Coronary artery (tissue), 2 donors: ENCODE data around the gene HTD2.
A peak's percentile ranks its signal among the peaks of the same experiment; 100 is the strongest.

Experiments
- DNase-seq: peaks from one replicate; pipeline ENCODE4 v3.0.0-alpha.2; 2017; ENCODE audit warnings: low spot score
- H3K27ac ChIP-seq, 2 donors: fragments of 200-600 bp; sonication (generic); one replicate each; pipeline ENCODE4 v1.5.1; 2016 to 2019
- H3K4me3 ChIP-seq: fragments of 200-600 bp; sonication (generic); 2 replicates; pipeline ENCODE4 v1.5.1; 2016; ENCODE audit warnings: mild to moderate bottlenecking, moderate library complexity
- TF ChIP-seq, protein P1 (sequence below): fragments of 200-600 bp; sonication (generic); IDR thresholded peaks from one replicate; pipeline ENCODE4 v1.5.1; 2019; ENCODE audit warnings: antibody characterized with exemption

HTD2 gene

DNA sequence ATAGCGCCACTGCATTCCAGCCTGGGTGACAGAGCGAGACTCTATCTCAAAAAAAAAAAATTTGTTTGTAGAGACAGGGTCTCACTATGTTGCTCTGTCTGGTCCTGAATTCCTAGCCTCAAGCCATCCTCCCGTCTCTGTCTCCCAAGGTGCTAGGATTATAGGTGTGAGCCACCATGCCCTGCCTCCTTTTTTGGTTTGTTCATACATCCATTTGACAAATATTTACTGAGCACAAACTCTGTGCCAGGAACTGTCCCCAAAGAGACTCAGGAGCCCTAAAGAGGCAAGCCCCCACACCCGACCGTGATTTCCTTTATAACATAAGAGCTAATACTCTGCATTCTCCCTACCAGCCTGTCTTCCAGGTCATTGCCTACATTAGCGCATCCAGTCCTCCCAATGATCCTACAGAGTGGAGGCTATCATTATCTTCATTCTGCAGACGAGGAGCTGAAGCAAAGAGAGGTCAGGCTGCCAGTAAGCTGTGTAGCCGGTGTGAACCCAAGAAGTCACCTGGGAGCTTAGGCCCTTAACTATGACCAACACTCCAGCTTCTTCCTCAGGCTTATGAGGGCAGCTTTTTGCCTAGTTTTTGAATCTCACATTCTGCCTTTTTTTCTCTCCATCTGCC lies 20.1 kb downstream of the HTD2 start:
- Histone ChIP-seq H3K4me3 (no peak overlapping the region), H3K27ac (no peak overlapping the region)
- no peak for DNase-seq
- TF ChIP-seq, protein P1, sequence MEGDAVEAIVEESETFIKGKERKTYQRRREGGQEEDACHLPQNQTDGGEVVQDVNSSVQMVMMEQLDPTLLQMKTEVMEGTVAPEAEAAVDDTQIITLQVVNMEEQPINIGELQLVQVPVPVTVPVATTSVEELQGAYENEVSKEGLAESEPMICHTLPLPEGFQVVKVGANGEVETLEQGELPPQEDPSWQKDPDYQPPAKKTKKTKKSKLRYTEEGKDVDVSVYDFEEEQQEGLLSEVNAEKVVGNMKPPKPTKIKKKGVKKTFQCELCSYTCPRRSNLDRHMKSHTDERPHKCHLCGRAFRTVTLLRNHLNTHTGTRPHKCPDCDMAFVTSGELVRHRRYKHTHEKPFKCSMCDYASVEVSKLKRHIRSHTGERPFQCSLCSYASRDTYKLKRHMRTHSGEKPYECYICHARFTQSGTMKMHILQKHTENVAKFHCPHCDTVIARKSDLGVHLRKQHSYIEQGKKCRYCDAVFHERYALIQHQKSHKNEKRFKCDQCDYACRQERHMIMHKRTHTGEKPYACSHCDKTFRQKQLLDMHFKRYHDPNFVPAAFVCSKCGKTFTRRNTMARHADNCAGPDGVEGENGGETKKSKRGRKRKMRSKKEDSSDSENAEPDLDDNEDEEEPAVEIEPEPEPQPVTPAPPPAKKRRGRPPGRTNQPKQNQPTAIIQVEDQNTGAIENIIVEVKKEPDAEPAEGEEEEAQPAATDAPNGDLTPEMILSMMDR, result no peak

DNA sequence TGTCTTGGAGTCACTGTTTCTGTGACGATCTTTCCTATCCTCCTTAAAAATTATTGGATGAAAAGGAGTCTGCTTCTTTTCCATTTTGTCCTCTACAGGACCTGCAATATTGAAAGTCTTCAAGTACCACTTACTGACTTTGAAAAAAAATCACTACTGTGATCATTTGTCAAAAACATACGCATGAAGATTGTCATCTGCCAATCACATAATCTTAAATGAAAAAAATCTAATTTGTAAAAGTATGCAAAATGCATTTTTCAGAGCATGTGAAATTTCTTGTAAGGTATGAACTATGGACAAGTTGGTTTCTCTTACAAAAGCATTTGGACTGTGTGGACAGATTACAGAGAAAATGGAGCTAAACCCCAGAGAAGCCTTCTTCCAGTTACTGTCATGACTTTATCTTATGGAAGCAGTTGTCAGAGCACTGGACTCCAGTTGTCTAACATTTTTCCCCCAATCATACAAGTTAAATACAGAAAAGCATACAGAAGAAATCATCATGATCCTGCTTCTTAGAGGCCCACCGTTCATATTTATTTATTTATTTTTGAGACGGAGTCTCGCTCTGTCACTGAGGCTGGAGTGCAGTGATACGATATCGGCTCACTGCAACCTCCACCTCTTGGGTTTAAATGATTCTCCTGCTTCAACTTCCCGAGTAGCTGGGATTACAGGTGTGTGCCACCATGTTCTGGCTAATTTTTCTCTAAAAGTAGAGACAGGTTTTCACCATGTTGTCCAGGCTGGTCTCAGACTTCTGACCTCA lies 23.0 kb downstream of the HTD2 start:
- TF ChIP-seq, protein P1, result no peak
- DNase-seq, result no peak
- no peak overlapping the region for H3K4me3 ChIP-seq

DNA sequence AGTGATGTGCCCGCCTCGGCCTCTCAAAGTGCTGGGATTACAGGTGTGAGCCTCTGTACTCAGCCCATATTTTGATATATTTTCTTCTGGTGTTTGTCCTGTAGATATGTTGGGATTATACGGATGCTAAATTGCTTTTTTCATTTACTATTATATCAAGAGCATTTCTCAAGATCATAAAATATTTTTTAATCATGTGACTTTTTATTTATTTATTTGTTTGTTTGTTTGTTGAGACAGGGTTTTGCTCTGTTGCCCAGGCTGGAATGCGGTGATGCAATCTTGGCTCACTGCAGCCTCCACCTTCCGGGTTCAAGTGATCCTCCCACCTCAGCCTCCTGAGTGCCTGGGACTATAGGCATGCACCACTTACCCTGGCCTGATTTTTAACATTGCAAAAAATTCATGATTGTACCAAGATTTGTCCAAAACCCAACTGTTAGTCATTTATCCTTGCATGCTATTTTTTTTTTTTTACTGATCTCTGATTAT lies 23.6 kb downstream of the HTD2 start:
- Histone ChIP-seq H3K27ac (no peak overlapping the region), H3K4me3 (no peak overlapping the region)
- TF ChIP-seq, protein P1, result no peak
- DNase-seq, result no peak

More for the DNA sequence above, 23.0 kb downstream of the HTD2 start:
- H3K27ac ChIP-seq, result no peak overlapping the region

DNA sequence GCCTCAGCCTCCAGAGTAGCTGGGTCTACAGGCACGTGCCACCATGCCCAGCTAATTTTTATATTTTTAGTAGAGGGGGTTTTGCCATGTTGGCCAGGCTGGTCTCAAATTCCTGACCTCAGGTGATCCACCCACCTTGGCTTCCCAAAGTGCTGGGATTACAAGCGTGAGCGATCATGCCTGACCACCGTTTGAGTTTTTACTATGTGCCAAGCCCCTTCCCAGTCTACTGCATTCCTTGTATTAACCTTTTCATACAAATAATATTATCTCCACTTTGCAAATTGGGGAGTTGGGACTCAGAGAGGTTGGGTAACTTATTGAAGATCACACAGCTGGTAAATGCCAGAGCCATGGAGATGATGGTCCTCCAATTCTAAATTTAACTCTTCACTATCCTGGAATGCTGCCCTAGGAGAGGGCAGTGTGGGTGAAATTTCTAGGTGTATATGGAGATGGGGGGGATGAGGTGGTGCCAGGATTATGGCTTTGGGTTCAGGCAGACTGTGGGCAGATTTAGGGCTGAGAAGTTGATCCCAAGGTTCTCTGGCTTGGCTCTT lies 25.4 kb downstream of the HTD2 start:
- DNase-seq, result no peak
- Histone ChIP-seq H3K27ac (no peak overlapping the region), H3K4me3 (no peak overlapping the region)
- TF ChIP-seq, protein P1, result no peak

DNA sequence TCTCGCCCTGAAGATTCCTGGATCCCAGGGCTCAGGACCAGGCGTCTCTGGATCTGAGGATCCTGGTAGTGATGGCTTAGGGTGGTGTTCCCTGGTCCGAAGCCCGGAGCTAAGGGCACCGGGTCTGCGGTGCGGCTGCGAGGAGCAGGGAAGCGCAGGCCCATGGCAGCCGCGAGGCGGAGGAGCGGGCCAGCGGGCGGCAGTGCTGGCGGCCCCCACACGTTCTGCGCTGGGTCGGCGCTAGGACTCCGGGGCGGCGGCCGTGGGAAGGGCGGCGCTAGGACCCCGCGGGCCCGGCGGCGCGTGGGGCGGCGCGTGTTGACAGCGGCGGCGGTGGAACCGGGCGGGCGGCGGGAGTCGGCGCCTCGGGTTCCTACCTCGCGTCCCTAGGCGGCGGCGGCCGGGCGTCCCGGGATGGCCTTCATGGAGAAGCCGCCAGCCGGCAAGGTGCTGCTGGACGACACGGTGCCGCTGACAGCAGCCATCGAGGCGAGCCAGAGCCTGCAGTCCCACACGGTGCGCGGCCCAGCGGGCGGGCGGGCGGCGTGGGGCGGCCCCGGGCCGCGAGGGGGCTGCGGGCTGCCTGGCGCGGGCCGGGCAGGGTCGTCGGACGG lies 26.4 kb downstream of the HTD2 start, which contains the start of gene PXK:
Gene PXK, plus strand, starts transcription at position 318 of the 614 bp plus-strand sequence. Its CDS starts 97 bp downstream, at position 415.
- H3K4me3 ChIP-seq, result peak within 1 kb of the TSS; percentile 82
- H3K27ac ChIP-seq, result peak within 1 kb of the TSS; percentile 58 to 78
- TF ChIP-seq, protein P1, result no peak

DNA sequence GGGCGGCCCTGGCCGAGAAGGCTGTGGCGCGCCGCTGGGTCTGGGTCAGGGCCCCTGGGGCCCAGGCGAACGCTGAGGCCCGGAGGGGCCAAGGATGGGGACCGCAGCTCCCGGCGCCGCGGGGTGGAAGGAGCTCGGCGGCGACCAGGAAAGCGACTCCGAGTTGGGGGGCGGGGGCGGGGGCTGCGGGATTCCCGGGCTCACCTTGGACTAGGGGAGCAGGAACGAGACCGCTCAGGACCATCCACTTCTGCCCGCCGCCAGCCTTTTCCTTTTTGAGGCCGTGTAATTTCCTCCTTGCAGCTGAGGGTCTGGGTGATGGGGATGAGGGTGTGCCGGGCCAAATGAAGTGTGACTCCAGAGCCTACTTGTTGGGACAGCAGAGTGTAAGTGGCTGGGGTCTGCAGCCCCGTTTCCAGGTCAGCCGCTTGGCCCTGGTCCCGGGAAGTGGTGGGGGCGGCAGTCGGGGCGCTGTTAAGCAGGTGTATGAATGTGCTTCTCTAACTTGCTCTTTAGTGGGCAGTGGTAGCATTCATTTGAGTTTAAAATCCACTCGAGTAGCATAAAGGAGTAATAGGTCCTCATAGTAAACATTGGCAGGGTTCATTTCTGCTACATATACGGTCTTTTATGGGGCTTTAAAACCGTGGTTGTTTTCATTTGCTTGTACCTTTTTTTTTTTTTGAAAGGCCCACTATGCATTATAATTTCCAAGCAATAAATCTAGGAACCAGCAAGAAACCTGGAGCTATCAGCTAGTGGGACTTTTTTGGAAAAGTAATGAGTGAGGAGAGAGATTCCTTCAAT lies 27.1 kb downstream of the HTD2 start:
- TF ChIP-seq, protein P1, result no peak
- H3K4me3 ChIP-seq, result peak overlapping the region; percentile 82
- peak; percentile 73 for DNase-seq
- peak overlapping the region; percentile 58 to 78 for H3K27ac ChIP-seq

More for the DNA sequence above, 26.4 kb downstream of the HTD2 start, which contains the start of gene PXK:
- DNase-seq, result peak; percentile 83
